Rectal smooth muscle tissue (tissue), 1 donor: ENCODE results near the gene LAMA3.

Experiments used
- H3K27ac ChIP-seq: one replicate; pipeline ENCODE4 v1.7.0; 2013; ENCODE audit warnings: low read depth, low read length, inconsistent platforms
- H3K27me3 ChIP-seq: one replicate; pipeline ENCODE4 v1.7.0; 2013; ENCODE audit warnings: low read length; ENCODE audit not compliant: control insufficient read depth, insufficient read depth
- H3K36me3 ChIP-seq: one replicate; pipeline ENCODE4 v1.7.0; 2013; ENCODE audit warnings: low read length; ENCODE audit not compliant: control insufficient read depth, insufficient read depth
- H3K4me1 ChIP-seq: one replicate; pipeline ENCODE4 v1.7.0; 2013; ENCODE audit warnings: low read length; ENCODE audit not compliant: control insufficient read depth, insufficient read depth
- H3K4me3 ChIP-seq: one replicate; pipeline ENCODE4 v1.7.0; 2013; ENCODE audit warnings: low read length
- H3K9ac ChIP-seq: one replicate; pipeline ENCODE4 v1.7.0; 2013; ENCODE audit warnings: low read length

The LAMA3 gene

GRCh38 chr18:23658285-23658684 is 31.0 kb upstream of the LAMA3 start:
- H3K36me3 ChIP-seq: no peaks in the 10 kb centered on the region
- no peaks in the 10 kb centered on the region for H3K4me1 ChIP-seq
- H3K4me3 ChIP-seq: no peak overlapping the region
- no peak overlapping the region for H3K9ac ChIP-seq
- no peak overlapping the region for H3K27ac ChIP-seq
- peaks cover 5% of the 10 kb centered on the region for H3K27me3 ChIP-seq

GRCh38 chr18:23661735-23662308 is 27.4 kb upstream of the LAMA3 start:
- Histone ChIP-seq H3K9ac (no peak overlapping the region), H3K4me3 (peak overlapping the region; percentile 43), H3K27ac (no peak overlapping the region), H3K36me3 (no peaks in the 10 kb centered on the region), H3K27me3 (peaks cover 5% of the 10 kb centered on the region), H3K4me1 (no peaks in the 10 kb centered on the region)

GRCh38 chr18:23662309-23663263 is 26.7 kb upstream of the LAMA3 start, which contains the start of gene ANKRD29:
Gene ANKRD29 (minus strand): TSS chr18:23662911. CDS start chr18:23662730, 181 bp downstream.
- H3K27ac ChIP-seq: no peak within 1 kb of the TSS
- no peak within 1 kb of the TSS for H3K9ac ChIP-seq
- H3K4me3 ChIP-seq: peak within 1 kb of the TSS; percentile 52
- H3K27me3 ChIP-seq: peaks cover 5% of the 10 kb centered on the region
- H3K36me3 ChIP-seq: no peaks in the 10 kb centered on the region
- H3K4me1 ChIP-seq: no peaks in the 10 kb centered on the region

GRCh38 chr18:23664674-23665073 is 24.6 kb upstream of the LAMA3 start:
- Histone ChIP-seq H3K4me3 (no peak overlapping the region), H3K27me3 (peaks cover 5% of the 10 kb centered on the region), H3K27ac (no peak overlapping the region), H3K4me1 (no peaks in the 10 kb centered on the region), H3K36me3 (no peaks in the 10 kb centered on the region), H3K9ac (no peak overlapping the region)

- Histone ChIP-seq H3K4me3 (no peak overlapping the region), H3K4me1 (no peaks in the 10 kb centered on the region), H3K27ac (no peak overlapping the region), H3K27me3 (no peaks in the 10 kb centered on the region), H3K9ac (no peak overlapping the region), H3K36me3 (no peaks in the 10 kb centered on the region)
Observed at GRCh38 chr18:23667114-23667513, 22.1 kb upstream of the LAMA3 start.

- Histone ChIP-seq H3K9ac (no peak overlapping the region), H3K27ac (no peak overlapping the region), H3K27me3 (no peaks in the 10 kb centered on the region), H3K36me3 (no peaks in the 10 kb centered on the region), H3K4me1 (no peaks in the 10 kb centered on the region), H3K4me3 (no peak overlapping the region)
Observed at GRCh38 chr18:23668731-23669130, 20.5 kb upstream of the LAMA3 start.

GRCh38 chr18:23669202-23669766 is 20.0 kb upstream of the LAMA3 start:
- no peaks in the 10 kb centered on the region for H3K4me1 ChIP-seq
- H3K27ac ChIP-seq: no peak overlapping the region
- no peaks in the 10 kb centered on the region for H3K27me3 ChIP-seq
- H3K4me3 ChIP-seq: no peak overlapping the region
- H3K9ac ChIP-seq: no peak overlapping the region
- H3K36me3 ChIP-seq: no peaks in the 10 kb centered on the region

GRCh38 chr18:23669804-23670405 is 19.3 kb upstream of the LAMA3 start:
- H3K27me3 ChIP-seq: no peaks in the 10 kb centered on the region
- H3K27ac ChIP-seq: no peak overlapping the region
- H3K36me3 ChIP-seq: no peaks in the 10 kb centered on the region
- no peaks in the 10 kb centered on the region for H3K4me1 ChIP-seq
- no peak overlapping the region for H3K4me3 ChIP-seq
- H3K9ac ChIP-seq: no peak overlapping the region

GRCh38 chr18:23671564-23671963 is 17.7 kb upstream of the LAMA3 start:
- Histone ChIP-seq H3K4me3 (no peak overlapping the region), H3K9ac (no peak overlapping the region), H3K27me3 (no peaks in the 10 kb centered on the region), H3K4me1 (no peaks in the 10 kb centered on the region), H3K27ac (no peak overlapping the region), H3K36me3 (no peaks in the 10 kb centered on the region)

- no peak overlapping the region for H3K4me3 ChIP-seq
- H3K4me1 ChIP-seq: no peaks in the 10 kb centered on the region
- H3K27me3 ChIP-seq: no peaks in the 10 kb centered on the region
- no peak overlapping the region for H3K9ac ChIP-seq
- H3K36me3 ChIP-seq: no peaks in the 10 kb centered on the region
- no peak overlapping the region for H3K27ac ChIP-seq
Observed at GRCh38 chr18:23673725-23674124, 15.5 kb upstream of the LAMA3 start.

GRCh38 chr18:23675236-23675635 is 14.0 kb upstream of the LAMA3 start:
- Histone ChIP-seq H3K4me1 (no peaks in the 10 kb centered on the region), H3K27ac (no peak overlapping the region), H3K36me3 (no peaks in the 10 kb centered on the region), H3K9ac (no peak overlapping the region), H3K27me3 (no peaks in the 10 kb centered on the region), H3K4me3 (no peak overlapping the region)

GRCh38 chr18:23675896-23676295 is 13.4 kb upstream of the LAMA3 start:
- no peaks in the 10 kb centered on the region for H3K27me3 ChIP-seq
- H3K4me3 ChIP-seq: no peak overlapping the region
- no peak overlapping the region for H3K27ac ChIP-seq
- H3K9ac ChIP-seq: no peak overlapping the region
- no peaks in the 10 kb centered on the region for H3K36me3 ChIP-seq
- H3K4me1 ChIP-seq: no peaks in the 10 kb centered on the region
